Ovary (tissue), 3 donors: ENCODE measurements around the gene EXOSC5.
"Not testable (repeated sequence)": the region's sequence is repeated elsewhere in the genome, so short reads cannot be mapped to it uniquely, and the experiment has no call there.

Source experiments
- EP300 ChIP-seq: sonication (generic); formaldehyde crosslinking; IDR thresholded peaks from one replicate; pipeline ENCODE4 v1.6.1; 2017; ENCODE audit warnings: antibody characterized with exemption
- POLR2A ChIP-seq: fragments of 450-650 bp; IDR thresholded peaks from one replicate; pipeline ENCODE4 v1.6.1; 2017; ENCODE audit warnings: antibody characterized with exemption, mild to moderate bottlenecking, moderate library complexity
- TF ChIP-seq, protein P1 (sequence below), 3 donors: fragments of 450-650 bp in 2 of 3; fragments of 200-600 bp in 1 of 3; IDR thresholded peaks; one replicate each; pipeline versions ENCODE4 v1.5.1 to v1.8.0; 2016 to 2022; ENCODE audit warnings: antibody characterized with exemption in 3 of 3, mild to moderate bottlenecking in 1 of 3
- donor health status: DM: no; HTN: no; CAD: no.

- TF ChIP-seq EP300, POLR2A: not testable (repeated sequence)
- TF ChIP-seq, protein P1, sequence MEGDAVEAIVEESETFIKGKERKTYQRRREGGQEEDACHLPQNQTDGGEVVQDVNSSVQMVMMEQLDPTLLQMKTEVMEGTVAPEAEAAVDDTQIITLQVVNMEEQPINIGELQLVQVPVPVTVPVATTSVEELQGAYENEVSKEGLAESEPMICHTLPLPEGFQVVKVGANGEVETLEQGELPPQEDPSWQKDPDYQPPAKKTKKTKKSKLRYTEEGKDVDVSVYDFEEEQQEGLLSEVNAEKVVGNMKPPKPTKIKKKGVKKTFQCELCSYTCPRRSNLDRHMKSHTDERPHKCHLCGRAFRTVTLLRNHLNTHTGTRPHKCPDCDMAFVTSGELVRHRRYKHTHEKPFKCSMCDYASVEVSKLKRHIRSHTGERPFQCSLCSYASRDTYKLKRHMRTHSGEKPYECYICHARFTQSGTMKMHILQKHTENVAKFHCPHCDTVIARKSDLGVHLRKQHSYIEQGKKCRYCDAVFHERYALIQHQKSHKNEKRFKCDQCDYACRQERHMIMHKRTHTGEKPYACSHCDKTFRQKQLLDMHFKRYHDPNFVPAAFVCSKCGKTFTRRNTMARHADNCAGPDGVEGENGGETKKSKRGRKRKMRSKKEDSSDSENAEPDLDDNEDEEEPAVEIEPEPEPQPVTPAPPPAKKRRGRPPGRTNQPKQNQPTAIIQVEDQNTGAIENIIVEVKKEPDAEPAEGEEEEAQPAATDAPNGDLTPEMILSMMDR (IDR thresholded peaks at IDR 0.05): not testable (repeated sequence)
Measured at GRCh38 chr19:41435376-41435775, 38.2 kb upstream of the EXOSC5 start.
